MCF 10A (cell line): ENCODE data around the gene MED17. TPM values are rescaled to one million over a fixed set of nuclear protein-coding genes. Genes with fewer than 3 reads are reported as not detected.

Experiments
- BruUV-seq: library from RNA; stranded (reverse); fragments of 400-500 nt; replicated peaks from 2 replicates; lab custom pipeline; 2021; lab: Mats Ljungman, UMichigan
- CTCF ChIA-PET: fragments of 300-600 bp; sonication (Branson Sonifier 250); formaldehyde crosslinking; extraction: SDS; loops from one replicate; lab custom pipeline; 2021; ENCODE audit warnings: antibody characterized with exemption, inconsistent platforms; lab: Yijun Ruan, JAX
- POLR2A ChIA-PET: fragments of 300-600, 350-650 bp; sonication (Branson Sonifier 250); formaldehyde crosslinking; extraction: SDS; loops from one replicate; lab custom pipeline; 2020; ENCODE audit warnings: antibody characterized with exemption, inconsistent platforms; lab: Yijun Ruan, JAX
- DNase-seq: peaks from one replicate; pipeline ENCODE4 v3.0.0-alpha.2; 2018; ENCODE audit not compliant: unreplicated experiment
- H3K27ac Mint-ChIP-seq: one replicate; pipeline ENCODE4 v1.8.0; 2022; ENCODE audit warnings: mild to moderate bottlenecking, low read depth, mixed read lengths; ENCODE audit not compliant: unreplicated experiment
- H3K27me3 Mint-ChIP-seq: one replicate; pipeline ENCODE4 v1.8.0; 2022; ENCODE audit warnings: mixed read lengths; ENCODE audit not compliant: insufficient read depth, unreplicated experiment
- H3K36me3 Mint-ChIP-seq: one replicate; pipeline ENCODE4 v1.8.0; 2022; ENCODE audit warnings: mild to moderate bottlenecking, moderate library complexity, mixed read lengths; ENCODE audit not compliant: insufficient read depth, unreplicated experiment
- H3K4me1 Mint-ChIP-seq: one replicate; pipeline ENCODE4 v1.8.0; 2022; ENCODE audit warnings: mixed read lengths; ENCODE audit not compliant: insufficient read depth, unreplicated experiment
- H3K4me3 Mint-ChIP-seq: one replicate; pipeline ENCODE4 v1.8.0; 2022; ENCODE audit warnings: mild to moderate bottlenecking, moderate library complexity, mixed read lengths; ENCODE audit not compliant: unreplicated experiment
- H3K9me3 Mint-ChIP-seq: one replicate; pipeline ENCODE4 v1.8.0; 2022; ENCODE audit warnings: mixed read lengths; ENCODE audit not compliant: unreplicated experiment
- CTCF ChIP-seq: fragments of 200-600 bp; IDR thresholded peaks from one replicate; pipeline ENCODE4 v1.8.0; 2022; ENCODE audit warnings: antibody characterized with exemption, mild to moderate bottlenecking; ENCODE audit not compliant: unreplicated experiment
- intact Hi-C: fragments of 100-400 bp; cut with micrococcal nuclease; formaldehyde crosslinking; loops from 2 replicates; pipeline ENCODE4 v1.14.1; 2022
- total RNA-seq: library from RNA; stranded (reverse); gene quantifications from 2 replicates; pipeline ENCODE4 v1.2.3, GENCODE V29; 2022

The MED17 gene
- total RNA-seq, 1 experiment from 2014 or later = 42.2 TPM

GRCh38 chr11:93807980-93808379, 23.9 kb downstream of the MED17 start:
- TF ChIP-seq CTCF = no peak
- Mint-ChIP-seq H3K27ac (peak overlapping the region; percentile 51), H3K27me3 (no peaks in the 10 kb centered on the region), H3K4me3 (no peak overlapping the region), H3K9me3 (no peaks in the 10 kb centered on the region), H3K4me1 (no peaks in the 10 kb centered on the region), H3K36me3 (peaks cover 92% of the 10 kb centered on the region)
- no TSS peak for BruUV-seq
- intact Hi-C loops = no loop called here
- CTCF ChIA-PET = interaction anchor here (0.6 kb wide), 1 partner anchor 816 kb away, joined by 3 read pairs; no protein-coding TSS in a partner anchor
- POLR2A ChIA-PET = interaction anchor here (1.4 to 2.7 kb wide), 2 partner anchors 13 to 24 kb away, joined by 6 to 8 read pairs; partner anchors contain the start of gene MED17
- DNase-seq = no peak

GRCh38 chr11:93813974-93814373, 29.9 kb downstream of the MED17 start:
- peaks cover 62% of the 10 kb centered on the region for H3K36me3 Mint-ChIP-seq
- intact Hi-C loops = no loop called here

GRCh38 chr11:93814966-93815633, 31.0 kb downstream of the MED17 start:
- Mint-ChIP-seq H3K4me3 (no peak overlapping the region), H3K36me3 (peaks cover 55% of the 10 kb centered on the region), H3K27me3 (no peaks in the 10 kb centered on the region), H3K4me1 (no peaks in the 10 kb centered on the region), H3K27ac (no peak overlapping the region), H3K9me3 (no peaks in the 10 kb centered on the region)
- no peak for DNase-seq
- BruUV-seq = TSS peak; percentile 5
- CTCF ChIA-PET = no interaction called here
- intact Hi-C loops = no loop called here
- POLR2A ChIA-PET = interaction anchor here (0.7 to 1.2 kb wide), 2 partner anchors 14 to 74 kb away, joined by 4 to 5 read pairs; partner anchors contain the start of genes C11orf54 and TAF1D
- TF ChIP-seq CTCF = no peak

More at GRCh38 chr11:93813974-93814373, 29.9 kb downstream of the MED17 start:
- DNase-seq = no peak
- no peaks in the 10 kb centered on the region for H3K9me3 Mint-ChIP-seq
- H3K27ac Mint-ChIP-seq = no peak overlapping the region
- H3K27me3 Mint-ChIP-seq = no peaks in the 10 kb centered on the region
- H3K4me3 Mint-ChIP-seq = no peak overlapping the region
- ChIA-PET CTCF (no interaction called here), POLR2A (interaction anchor here (0.7 to 1.2 kb wide), 2 partner anchors 13 to 72 kb away, joined by 4 to 5 read pairs; partner anchors contain the start of genes C11orf54 and TAF1D)
- no TSS peak for BruUV-seq
- TF ChIP-seq CTCF = no peak
- H3K4me1 Mint-ChIP-seq = no peaks in the 10 kb centered on the region
